ENCODE measurements around the gene KRTAP5-2.

DNA sequence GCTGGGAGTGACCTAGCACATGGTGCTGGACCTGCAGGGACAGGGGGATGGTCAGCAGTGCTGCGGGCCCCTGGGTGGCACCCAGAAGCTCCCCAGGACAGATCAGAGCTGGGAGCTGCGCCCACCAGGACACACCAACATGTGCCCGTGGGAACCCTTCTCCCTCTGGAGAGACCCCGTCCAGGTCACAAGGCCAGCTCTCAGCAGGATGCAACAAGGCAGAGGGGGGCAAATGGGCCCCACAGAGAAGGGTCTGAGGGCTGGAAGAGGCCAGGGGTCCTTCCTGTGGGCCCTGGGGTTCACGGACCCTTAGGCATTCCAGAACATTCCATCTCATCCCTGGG is 32.2 kb downstream of the KRTAP5-2 start:
- TF ChIP-seq EZH2 (IDR thresholded peaks at IDR 0.05) (no peak), POLR2AphosphoS5 (IDR thresholded peaks at IDR 0.05; ENCODE audit: borderline replicate concordance, low read depth, low read length) (no peak)
